Gastrocnemius medialis (tissue), 4 donors: Measurements from ENCODE around the gene CBX5. TPM values are rescaled to one million over a fixed set of nuclear protein-coding genes. Genes with fewer than 3 reads are reported as not detected.
A peak's percentile ranks its signal among the peaks of the same experiment; 100 is the strongest.

Source experiments
- ATAC-seq, 2 donors: fragments of 150-250 bp; one replicate each; pipeline ENCODE4 v1.9.1; 2016
- DNase-seq, 2 donors: peaks; one replicate each; pipeline ENCODE4 v3.0.0-alpha.2; 2019
- H3K27ac ChIP-seq, 4 donors: fragments of 200-600 bp; sonication (generic); 1 replicate in 1 of 4; 2 replicates in 3 of 4; pipeline ENCODE4 v1.5.1; 2016 to 2018; ENCODE audit warnings: mild to moderate bottlenecking in 2 of 4, moderate library complexity in 1 of 4
- H3K27me3 ChIP-seq, 3 donors: fragments of 200-600 bp; sonication (generic) in 2 of 3; 1 replicate in 1 of 3; 2 replicates in 2 of 3; pipeline versions ENCODE4 v1.5.1 to v1.6.0; 2016 to 2019; ENCODE audit warnings: mild to moderate bottlenecking in 1 of 3, moderate library complexity in 1 of 3
- H3K36me3 ChIP-seq, 2 donors: fragments of 200-600 bp; sonication (generic) in 1 of 2; one replicate each; pipeline ENCODE4 v1.5.1; 2017 to 2018
- H3K4me1 ChIP-seq, 2 donors: fragments of 200-600 bp; sonication (generic) in 1 of 2; one replicate each; pipeline ENCODE4 v1.5.1; 2016 to 2017; ENCODE audit warnings: mild to moderate bottlenecking in 2 of 2
- H3K4me3 ChIP-seq, 4 donors: fragments of 200-600 bp; sonication (generic) in 3 of 4; 1 replicate in 1 of 4; 2 replicates in 3 of 4; pipeline ENCODE4 v1.5.1; 2016 to 2019; ENCODE audit warnings: mild to moderate bottlenecking in 2 of 4
- H3K9me3 ChIP-seq, 3 donors: fragments of 200-600 bp; sonication (generic) in 2 of 3; 1 replicate in 1 of 3; 2 replicates in 2 of 3; pipeline ENCODE4 v1.5.1; 2016 to 2019
- POLR2A ChIP-seq, 2 donors: fragments of 450-650 bp; IDR thresholded peaks; one replicate each; pipeline ENCODE4 v1.6.1; 2017; ENCODE audit warnings: antibody characterized with exemption in 2 of 2, mild to moderate bottlenecking in 2 of 2, moderate library complexity in 2 of 2
- in situ Hi-C, 4 donors: fragments of 200-750 bp; cut with MboI; loops; one replicate each; pipeline versions ENCODE4 v1.15.0 to v1.8.0; 2017; ENCODE audit warnings: low sequenced_read_pairs in 4 of 4
- intact Hi-C: fragments of 100-400 bp; cut with DNase I; formaldehyde crosslinking; loops from one replicate; pipeline ENCODE4 v1.15.1; 2023; ENCODE audit warnings: low total_unique reads
- total RNA-seq, 4 donors: library from RNA; depleted of rRNA; stranded (reverse); fragments of >200 nt; gene quantifications; one replicate each; pipeline versions ENCODE4 v1.1.0 to v1.2.3, GENCODE V29; 2016
- TF ChIP-seq, protein P1 (sequence below), 5 experiments: fragments of 450-650 bp in 3 of 5; fragments of 200-600 bp in 2 of 5; sonication (generic) in 2 of 5; IDR thresholded peaks in 4 of 5; conservative IDR thresholded peaks in 1 of 5; 1 replicate in 4 of 5; 2 replicates in 1 of 5; pipeline ENCODE4 v1.5.1; 2016 to 2019; ENCODE audit warnings: antibody characterized with exemption in 5 of 5, mild to moderate bottlenecking in 3 of 5, moderate library complexity in 3 of 5

CBX5 gene
- total RNA-seq, 4 donors from 2014 or later = 7.9 to 8.9 (median 8.1) TPM

DNA sequence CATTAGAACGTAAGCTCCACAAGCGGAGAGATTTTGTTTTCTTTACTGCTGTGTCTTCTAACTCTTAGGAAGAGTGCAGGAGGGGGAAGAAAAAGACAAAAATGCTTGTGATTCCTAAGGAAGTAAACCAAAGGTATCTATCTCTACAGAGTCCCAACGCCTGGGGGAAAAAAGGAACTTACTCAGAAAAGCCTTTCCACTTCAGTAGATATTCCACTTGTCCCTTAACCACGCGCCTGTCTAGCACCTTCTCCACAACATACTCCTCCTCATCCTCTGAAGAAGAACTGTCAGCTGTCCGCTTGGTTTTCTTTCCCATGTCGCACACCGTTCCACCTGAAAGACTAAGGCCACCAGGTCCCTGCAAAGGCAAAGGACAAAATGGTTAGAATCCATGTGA lies 22.6 kb downstream of the CBX5 start:
- TF ChIP-seq POLR2A (IDR thresholded peaks at IDR 0.05) = no peak
- TF ChIP-seq, protein P1, sequence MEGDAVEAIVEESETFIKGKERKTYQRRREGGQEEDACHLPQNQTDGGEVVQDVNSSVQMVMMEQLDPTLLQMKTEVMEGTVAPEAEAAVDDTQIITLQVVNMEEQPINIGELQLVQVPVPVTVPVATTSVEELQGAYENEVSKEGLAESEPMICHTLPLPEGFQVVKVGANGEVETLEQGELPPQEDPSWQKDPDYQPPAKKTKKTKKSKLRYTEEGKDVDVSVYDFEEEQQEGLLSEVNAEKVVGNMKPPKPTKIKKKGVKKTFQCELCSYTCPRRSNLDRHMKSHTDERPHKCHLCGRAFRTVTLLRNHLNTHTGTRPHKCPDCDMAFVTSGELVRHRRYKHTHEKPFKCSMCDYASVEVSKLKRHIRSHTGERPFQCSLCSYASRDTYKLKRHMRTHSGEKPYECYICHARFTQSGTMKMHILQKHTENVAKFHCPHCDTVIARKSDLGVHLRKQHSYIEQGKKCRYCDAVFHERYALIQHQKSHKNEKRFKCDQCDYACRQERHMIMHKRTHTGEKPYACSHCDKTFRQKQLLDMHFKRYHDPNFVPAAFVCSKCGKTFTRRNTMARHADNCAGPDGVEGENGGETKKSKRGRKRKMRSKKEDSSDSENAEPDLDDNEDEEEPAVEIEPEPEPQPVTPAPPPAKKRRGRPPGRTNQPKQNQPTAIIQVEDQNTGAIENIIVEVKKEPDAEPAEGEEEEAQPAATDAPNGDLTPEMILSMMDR (IDR thresholded peaks at IDR 0.05 in 4 of 5, conservative IDR thresholded peaks at IDR 0.05 in 1 of 5) = no peak
- Histone ChIP-seq H3K36me3 (peaks cover 0 to 14% of the 10 kb centered on the region in 2 donors), H3K27ac (no peak overlapping the region), H3K4me1 (peaks cover 27 to 30% of the 10 kb centered on the region in 2 donors), H3K9me3 (no peaks in the 10 kb centered on the region), H3K4me3 (no peak overlapping the region), H3K27me3 (no peaks in the 10 kb centered on the region)
- DNase-seq = no peak
- no peak for ATAC-seq
- intact Hi-C loops = no loop called here
- in situ Hi-C loops = no loop called here

DNA sequence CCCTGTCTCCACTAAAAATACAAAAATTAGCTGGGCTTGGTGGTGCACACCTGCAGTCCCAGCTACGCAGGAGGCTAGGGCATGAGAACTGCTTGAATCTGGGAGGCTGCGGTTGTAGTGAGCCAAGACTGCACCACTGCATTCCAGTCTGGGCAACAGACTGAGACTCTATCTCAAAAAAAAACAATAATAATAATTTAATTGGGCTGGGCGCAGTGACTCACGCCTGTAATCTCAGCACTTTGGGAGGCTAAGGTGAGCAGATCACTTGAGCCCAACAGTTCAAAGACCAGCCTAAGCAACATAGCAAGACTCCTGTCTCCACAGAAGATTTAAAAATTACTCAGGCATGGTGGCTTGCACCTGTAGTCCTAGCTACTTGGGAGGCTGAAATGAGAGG lies 26.7 kb downstream of the CBX5 start:
- intact Hi-C loops (loop anchor here (2.0 kb wide), 1 partner anchor 72 kb away; the partner anchor contains the start of gene COPZ1), in situ Hi-C loops (no loop called here)
- no peak for DNase-seq
- Histone ChIP-seq H3K27me3 (no peaks in the 10 kb centered on the region), H3K36me3 (peaks cover 0 to 27% of the 10 kb centered on the region in 2 donors), H3K4me1 (peaks cover 11 to 13% of the 10 kb centered on the region in 2 donors), H3K4me3 (no peak overlapping the region), H3K27ac (no peak overlapping the region), H3K9me3 (no peaks in the 10 kb centered on the region)
- ATAC-seq = no peak
- no peak for TF ChIP-seq POLR2A (IDR thresholded peaks at IDR 0.05)

DNA sequence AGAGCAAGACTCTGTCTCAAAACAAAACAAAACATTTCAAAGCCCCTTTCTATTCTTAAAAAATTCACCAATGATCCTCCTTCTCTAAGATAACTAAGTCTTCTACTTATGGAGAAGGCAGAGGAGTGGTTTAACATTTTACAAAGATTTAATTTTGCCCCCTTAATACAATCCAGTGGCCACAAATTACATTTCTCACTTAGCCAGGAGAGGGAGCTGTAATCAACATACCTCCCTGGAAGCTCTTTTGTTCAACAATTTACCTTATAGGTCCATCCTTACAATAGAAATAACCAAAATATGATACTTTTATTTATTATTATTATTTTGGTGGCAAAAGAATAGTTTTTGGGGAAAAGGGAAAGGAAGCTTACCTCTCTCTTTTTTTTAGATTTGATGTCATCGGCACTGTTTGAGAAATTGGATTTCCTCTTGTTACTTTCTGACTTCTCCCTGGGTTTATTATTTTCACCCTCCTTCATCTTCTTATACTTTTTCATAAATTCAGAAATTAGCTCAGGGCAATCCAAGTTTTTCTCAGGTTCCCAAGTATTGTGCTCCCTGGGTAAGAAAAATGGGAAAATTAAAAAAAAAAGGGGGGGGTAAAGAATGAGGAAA lies 28.1 kb downstream of the CBX5 start:
- Histone ChIP-seq H3K4me3 (no peak overlapping the region), H3K27me3 (no peaks in the 10 kb centered on the region), H3K4me1 (peaks cover 11 to 13% of the 10 kb centered on the region in 2 donors), H3K9me3 (no peaks in the 10 kb centered on the region), H3K27ac (no peak overlapping the region), H3K36me3 (peaks cover 0 to 25% of the 10 kb centered on the region in 2 donors)
- in situ Hi-C loops (no loop called here), intact Hi-C loops (loop anchor here (1.0 to 2.0 kb wide), 2 partner anchors 73 to 110 kb away; partner anchors contain the start of gene COPZ1)
- DNase-seq (no peak), ATAC-seq (peak; percentile 55 to 75)
- TF ChIP-seq, protein P1 (IDR thresholded peaks at IDR 0.05 in 4 of 5, conservative IDR thresholded peaks at IDR 0.05 in 1 of 5) = peak; percentile 55 to 64 (median 59)
- TF ChIP-seq POLR2A (IDR thresholded peaks at IDR 0.05) = no peak

DNA sequence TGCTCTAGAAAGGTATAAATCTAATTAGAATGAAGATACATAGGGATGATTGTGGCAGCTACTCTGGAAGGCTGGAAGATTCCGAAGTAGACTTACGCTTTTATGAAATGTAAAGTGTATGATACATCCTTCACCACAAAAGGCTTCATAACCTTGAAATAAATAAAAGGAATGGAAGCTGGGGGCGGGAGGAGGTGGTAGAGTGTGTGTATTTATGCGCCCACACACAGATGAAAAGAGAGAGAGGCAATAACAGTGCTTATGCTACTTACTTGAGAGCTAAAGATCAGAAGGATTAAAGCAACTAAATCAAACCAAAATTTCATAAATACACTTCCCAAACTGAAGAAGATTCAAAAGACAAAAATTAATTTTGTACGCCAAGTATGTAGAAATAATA lies 30.4 kb downstream of the CBX5 start:
- ATAC-seq = no peak
- peak overlapping the region in 1 of 4 donors; percentile 59 for H3K27ac ChIP-seq
- TF ChIP-seq, protein P1 (IDR thresholded peaks at IDR 0.05 in 4 of 5, conservative IDR thresholded peaks at IDR 0.05 in 1 of 5) = no peak
- TF ChIP-seq POLR2A (IDR thresholded peaks at IDR 0.05) = no peak

DNA sequence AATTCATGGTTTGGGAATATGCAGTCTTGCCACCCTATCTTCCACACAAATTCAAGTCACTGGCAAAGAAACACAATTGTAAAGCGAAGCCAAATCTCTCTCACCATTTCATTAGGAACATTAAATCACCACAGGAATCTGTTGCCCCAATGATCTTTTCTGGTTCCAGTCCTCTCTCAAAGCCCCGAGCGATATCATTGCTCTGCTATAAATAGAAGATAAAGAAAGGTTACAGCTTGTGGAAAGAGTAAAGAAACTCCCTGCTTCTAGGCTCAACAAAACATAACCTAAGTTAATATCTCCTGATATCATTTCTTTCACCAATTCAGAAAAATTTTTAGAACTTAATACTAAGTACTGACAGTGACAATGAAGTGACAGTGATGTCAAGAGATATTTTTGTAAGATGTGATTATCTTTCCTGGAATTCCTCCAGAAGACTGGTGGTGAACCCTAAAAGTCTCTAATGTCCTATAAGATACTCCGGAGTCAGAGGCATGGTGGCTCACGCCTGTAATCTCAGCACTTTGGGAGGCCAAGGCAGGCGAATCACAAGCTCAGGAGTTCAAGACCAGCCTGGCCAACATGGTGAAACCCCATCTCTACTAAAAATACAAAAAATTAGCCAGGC lies 33.8 kb downstream of the CBX5 start:
- TF ChIP-seq, protein P1 (IDR thresholded peaks at IDR 0.05 in 4 of 5, conservative IDR thresholded peaks at IDR 0.05 in 1 of 5) = no peak
- no peak for TF ChIP-seq POLR2A (IDR thresholded peaks at IDR 0.05)
- intact Hi-C loops = no loop called here
- H3K27me3 ChIP-seq = no peaks in the 10 kb centered on the region
- H3K4me3 ChIP-seq = no peak overlapping the region
- peaks cover 16 to 20% of the 10 kb centered on the region in 2 donors for H3K4me1 ChIP-seq
- peak overlapping the region; percentile 40 to 71 (median 64) for H3K27ac ChIP-seq
- H3K36me3 ChIP-seq = peaks cover 0 to 56% of the 10 kb centered on the region in 2 donors
- DNase-seq = no peak
- in situ Hi-C loops = no loop called here
- H3K9me3 ChIP-seq = no peaks in the 10 kb centered on the region
- ATAC-seq = peak; percentile 35 to 66

More for the DNA sequence above, 30.4 kb downstream of the CBX5 start:
- Histone ChIP-seq H3K4me1 (peaks cover 16 to 20% of the 10 kb centered on the region in 2 donors), H3K9me3 (no peaks in the 10 kb centered on the region), H3K4me3 (no peak overlapping the region), H3K27me3 (no peaks in the 10 kb centered on the region), H3K36me3 (peaks cover 0 to 28% of the 10 kb centered on the region in 2 donors)
- no peak for DNase-seq
- in situ Hi-C loops (no loop called here), intact Hi-C loops (no loop called here)
